Adipocyte (in vitro differentiated cells): Measurements from ENCODE around the gene SARDH.
A peak's percentile ranks its signal among the peaks of the same experiment; 100 is the strongest.

ENCODE experiments used
- DNase-seq: peaks from one replicate; pipeline ENCODE4 v3.0.0-alpha.2; 2015; ENCODE audit warnings: low read depth
- H3K27me3 ChIP-seq: replicated peaks from 2 replicates; pipeline ENCODE4 v1.7.0; 2013; ENCODE audit warnings: mild to moderate bottlenecking, low read length, moderate library complexity; ENCODE audit not compliant: control insufficient read depth, insufficient read depth
- H3K36me3 ChIP-seq: 2 replicates; pipeline ENCODE4 v1.7.0; 2013; ENCODE audit warnings: low read length, mild to moderate bottlenecking, moderate library complexity; ENCODE audit not compliant: control insufficient read depth, insufficient read depth, severe bottlenecking
- H3K4me1 ChIP-seq: 2 replicates; pipeline ENCODE4 v1.7.0; 2013; ENCODE audit warnings: mild to moderate bottlenecking, low read length, moderate library complexity; ENCODE audit not compliant: control insufficient read depth, insufficient read depth
- H3K4me3 ChIP-seq: 2 replicates; pipeline ENCODE4 v1.7.0; 2013; ENCODE audit warnings: mild to moderate bottlenecking, low read length, moderate library complexity
- H3K9ac ChIP-seq: 2 replicates; pipeline ENCODE4 v1.7.0; 2013; ENCODE audit warnings: mild to moderate bottlenecking, low read length, moderate library complexity
- H3K9me3 ChIP-seq: 2 replicates; pipeline ENCODE4 v1.7.0; 2013; ENCODE audit warnings: mild to moderate bottlenecking, low read length, moderate library complexity; ENCODE audit not compliant: control insufficient read depth

SARDH gene, protein sequence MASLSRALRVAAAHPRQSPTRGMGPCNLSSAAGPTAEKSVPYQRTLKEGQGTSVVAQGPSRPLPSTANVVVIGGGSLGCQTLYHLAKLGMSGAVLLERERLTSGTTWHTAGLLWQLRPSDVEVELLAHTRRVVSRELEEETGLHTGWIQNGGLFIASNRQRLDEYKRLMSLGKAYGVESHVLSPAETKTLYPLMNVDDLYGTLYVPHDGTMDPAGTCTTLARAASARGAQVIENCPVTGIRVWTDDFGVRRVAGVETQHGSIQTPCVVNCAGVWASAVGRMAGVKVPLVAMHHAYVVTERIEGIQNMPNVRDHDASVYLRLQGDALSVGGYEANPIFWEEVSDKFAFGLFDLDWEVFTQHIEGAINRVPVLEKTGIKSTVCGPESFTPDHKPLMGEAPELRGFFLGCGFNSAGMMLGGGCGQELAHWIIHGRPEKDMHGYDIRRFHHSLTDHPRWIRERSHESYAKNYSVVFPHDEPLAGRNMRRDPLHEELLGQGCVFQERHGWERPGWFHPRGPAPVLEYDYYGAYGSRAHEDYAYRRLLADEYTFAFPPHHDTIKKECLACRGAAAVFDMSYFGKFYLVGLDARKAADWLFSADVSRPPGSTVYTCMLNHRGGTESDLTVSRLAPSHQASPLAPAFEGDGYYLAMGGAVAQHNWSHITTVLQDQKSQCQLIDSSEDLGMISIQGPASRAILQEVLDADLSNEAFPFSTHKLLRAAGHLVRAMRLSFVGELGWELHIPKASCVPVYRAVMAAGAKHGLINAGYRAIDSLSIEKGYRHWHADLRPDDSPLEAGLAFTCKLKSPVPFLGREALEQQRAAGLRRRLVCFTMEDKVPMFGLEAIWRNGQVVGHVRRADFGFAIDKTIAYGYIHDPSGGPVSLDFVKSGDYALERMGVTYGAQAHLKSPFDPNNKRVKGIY

DNA sequence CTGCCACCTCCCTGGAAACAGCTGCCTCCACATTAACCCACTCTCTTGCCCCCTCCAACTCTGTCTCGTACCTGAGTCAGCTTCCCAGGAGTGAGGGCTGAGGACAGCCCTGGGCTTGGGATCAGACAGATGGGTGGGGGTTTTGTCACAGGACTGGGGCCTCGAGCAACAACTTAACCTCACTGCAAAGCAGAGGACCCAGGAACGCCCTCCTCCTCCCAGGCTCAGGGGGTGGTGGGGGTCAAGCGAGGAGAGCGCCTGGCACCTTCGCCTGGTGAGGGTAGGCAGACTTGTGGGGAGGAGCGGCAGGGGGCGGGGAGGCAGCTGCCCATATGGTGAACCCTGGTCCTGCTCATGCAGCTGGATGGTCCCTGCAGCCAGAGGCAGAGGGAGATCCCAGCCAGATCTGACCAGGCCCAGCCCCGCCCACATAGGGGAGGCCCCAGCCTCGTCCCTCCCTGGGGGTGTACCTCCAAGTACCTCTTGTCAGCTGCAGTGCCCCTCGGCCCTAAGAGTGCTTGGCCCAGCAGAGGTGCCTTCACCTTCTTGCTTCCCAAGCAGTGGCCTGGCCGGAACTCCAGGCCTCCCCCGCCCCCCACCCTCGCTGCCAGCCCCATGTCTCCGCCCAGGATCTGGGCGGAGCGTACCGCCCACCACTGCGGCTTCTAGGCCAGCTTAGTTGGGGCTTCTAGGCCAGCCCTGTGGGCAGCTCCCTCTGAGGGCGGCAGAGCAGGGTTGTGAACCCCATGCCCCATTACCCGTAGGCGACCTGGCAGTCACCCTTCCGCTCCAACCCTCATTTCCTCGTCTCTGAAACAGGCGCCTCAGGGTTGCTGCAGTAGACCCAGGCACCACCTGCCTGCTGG is at the start of gene SARDH:
Gene SARDH (minus strand): TSS at position 579 of the 866 bp plus-strand sequence. CDS start 4,179 bp downstream, outside the sequence.
- H3K9me3 ChIP-seq: no peaks in the 10 kb centered on the region
- DNase-seq: peak; percentile 31
- H3K9ac ChIP-seq: no peak within 1 kb of the TSS
- H3K4me3 ChIP-seq: peak within 1 kb of the TSS; percentile 45
- H3K27me3 ChIP-seq: peaks cover 9% of the 10 kb centered on the region
- no peaks in the 10 kb centered on the region for H3K36me3 ChIP-seq
- peaks cover 6% of the 10 kb centered on the region for H3K4me1 ChIP-seq

DNA sequence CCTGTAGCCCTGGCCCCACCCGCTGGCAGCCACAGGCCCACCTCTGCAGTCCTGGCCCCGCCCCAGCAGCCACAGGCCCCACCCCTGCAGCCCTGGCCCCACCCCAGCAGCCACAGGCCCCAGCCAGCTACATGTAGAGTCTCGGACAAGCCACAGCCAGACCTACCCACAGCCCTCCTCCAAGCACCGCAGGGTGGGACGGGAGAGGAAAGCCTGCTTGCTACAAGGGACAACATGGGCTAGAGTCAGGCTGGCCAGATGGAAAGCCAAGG is 49.5 kb upstream of the SARDH start:
- Histone ChIP-seq H3K27me3 (no peaks in the 10 kb centered on the region), H3K9ac (no peak overlapping the region), H3K4me3 (no peak overlapping the region), H3K9me3 (no peaks in the 10 kb centered on the region), H3K36me3 (peaks cover 26% of the 10 kb centered on the region), H3K4me1 (no peaks in the 10 kb centered on the region)
- DNase-seq: peak; percentile 3

DNA sequence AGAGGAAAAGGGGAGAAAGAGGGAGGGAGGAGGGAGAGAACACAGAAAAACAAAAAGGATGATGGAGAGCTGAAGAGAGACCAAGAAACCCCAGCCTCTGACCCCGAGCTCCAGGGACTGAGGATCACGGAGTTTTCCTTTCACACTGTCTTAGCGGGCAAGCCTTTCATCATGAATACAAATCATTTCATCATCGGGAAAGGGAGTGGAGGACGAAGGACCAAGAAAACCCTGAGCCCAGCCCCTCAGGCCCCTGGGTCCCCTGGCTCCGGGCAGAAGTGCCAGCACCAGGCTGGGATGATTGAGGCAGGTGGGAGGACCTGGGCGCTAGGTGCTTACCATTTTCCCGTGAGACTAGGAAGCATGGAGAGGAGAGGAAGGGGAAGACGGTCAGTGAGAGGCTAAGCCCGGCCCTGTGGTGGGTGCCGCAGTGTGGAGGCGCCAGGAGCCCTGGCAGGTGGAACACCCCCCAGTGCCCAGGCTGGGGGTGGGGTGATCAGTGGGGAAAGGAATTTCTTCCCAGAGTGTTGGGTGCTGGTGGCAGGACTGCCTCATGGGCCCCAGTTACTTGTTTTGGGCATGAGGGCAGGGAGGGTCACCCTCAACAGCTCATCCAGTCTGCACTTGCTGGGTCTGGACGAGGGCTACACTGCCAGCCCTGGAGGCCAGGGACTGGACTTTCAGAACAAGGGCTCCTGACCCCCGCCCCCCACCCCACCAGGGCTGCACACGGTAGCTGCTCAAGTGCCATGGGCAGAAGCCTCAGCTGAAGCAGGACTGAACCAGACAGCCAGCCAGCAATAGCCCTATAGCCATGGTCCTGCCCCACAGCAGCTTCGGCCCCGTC is 49.0 kb upstream of the SARDH start:
- DNase-seq: no peak
- no peak overlapping the region for H3K9ac ChIP-seq
- H3K9me3 ChIP-seq: no peaks in the 10 kb centered on the region
- H3K4me1 ChIP-seq: no peaks in the 10 kb centered on the region
- H3K36me3 ChIP-seq: peaks cover 26% of the 10 kb centered on the region
- no peaks in the 10 kb centered on the region for H3K27me3 ChIP-seq
- H3K4me3 ChIP-seq: no peak overlapping the region

DNA sequence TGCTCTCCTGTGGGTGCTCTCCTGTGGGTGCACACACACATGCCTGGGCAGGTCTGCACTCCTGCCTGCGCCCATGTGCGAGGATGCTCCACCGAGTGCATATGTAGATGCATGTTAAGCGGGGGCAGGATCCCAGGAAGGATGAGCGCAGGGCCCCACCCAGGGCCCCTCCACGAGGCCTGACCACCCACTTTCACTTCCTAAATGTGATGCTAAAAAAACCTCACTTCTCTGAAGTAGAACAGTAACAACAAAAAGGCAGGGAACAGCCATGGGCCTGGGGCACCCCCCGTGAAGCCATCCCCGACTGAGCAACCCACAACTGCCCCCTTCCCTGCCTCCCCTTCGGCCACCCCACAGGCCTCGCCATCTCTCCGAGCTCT is 48.2 kb upstream of the SARDH start:
- H3K9me3 ChIP-seq: no peaks in the 10 kb centered on the region
- H3K4me3 ChIP-seq: no peak overlapping the region
- DNase-seq: no peak
- no peak overlapping the region for H3K9ac ChIP-seq
- no peaks in the 10 kb centered on the region for H3K4me1 ChIP-seq
- no peaks in the 10 kb centered on the region for H3K27me3 ChIP-seq
- peaks cover 23% of the 10 kb centered on the region for H3K36me3 ChIP-seq

DNA sequence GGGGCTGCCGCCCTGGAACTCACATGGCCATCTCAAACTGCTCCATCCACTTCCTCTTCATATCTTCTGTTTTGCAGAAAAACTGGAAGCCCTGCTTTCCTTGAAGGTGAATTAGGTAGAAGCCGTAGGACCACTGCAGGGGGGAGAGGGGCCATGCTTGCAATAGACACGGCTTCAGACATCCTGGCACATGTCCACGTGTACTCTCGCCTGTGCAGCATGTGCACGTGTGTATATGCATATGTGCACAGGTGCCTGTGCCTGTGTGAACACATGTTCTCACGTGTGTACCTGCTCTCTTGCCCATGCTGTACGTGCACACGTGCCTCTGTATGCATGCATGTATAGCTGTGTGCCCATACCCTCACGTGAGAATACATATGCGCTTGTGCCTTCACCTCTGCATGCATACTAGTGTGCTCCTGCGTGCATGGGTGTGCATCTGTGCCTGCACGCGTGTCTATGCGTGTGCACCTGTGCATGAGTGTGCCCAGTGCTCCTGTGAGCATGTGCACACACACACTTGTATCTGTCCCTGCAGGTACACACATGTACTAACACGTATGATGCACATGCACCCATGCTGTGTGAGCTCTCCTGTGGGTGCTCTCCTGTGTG is 47.7 kb upstream of the SARDH start:
- DNase-seq: no peak
- Histone ChIP-seq H3K9me3 (no peaks in the 10 kb centered on the region), H3K9ac (no peak overlapping the region), H3K36me3 (peaks cover 23% of the 10 kb centered on the region), H3K27me3 (no peaks in the 10 kb centered on the region), H3K4me1 (no peaks in the 10 kb centered on the region), H3K4me3 (no peak overlapping the region)

DNA sequence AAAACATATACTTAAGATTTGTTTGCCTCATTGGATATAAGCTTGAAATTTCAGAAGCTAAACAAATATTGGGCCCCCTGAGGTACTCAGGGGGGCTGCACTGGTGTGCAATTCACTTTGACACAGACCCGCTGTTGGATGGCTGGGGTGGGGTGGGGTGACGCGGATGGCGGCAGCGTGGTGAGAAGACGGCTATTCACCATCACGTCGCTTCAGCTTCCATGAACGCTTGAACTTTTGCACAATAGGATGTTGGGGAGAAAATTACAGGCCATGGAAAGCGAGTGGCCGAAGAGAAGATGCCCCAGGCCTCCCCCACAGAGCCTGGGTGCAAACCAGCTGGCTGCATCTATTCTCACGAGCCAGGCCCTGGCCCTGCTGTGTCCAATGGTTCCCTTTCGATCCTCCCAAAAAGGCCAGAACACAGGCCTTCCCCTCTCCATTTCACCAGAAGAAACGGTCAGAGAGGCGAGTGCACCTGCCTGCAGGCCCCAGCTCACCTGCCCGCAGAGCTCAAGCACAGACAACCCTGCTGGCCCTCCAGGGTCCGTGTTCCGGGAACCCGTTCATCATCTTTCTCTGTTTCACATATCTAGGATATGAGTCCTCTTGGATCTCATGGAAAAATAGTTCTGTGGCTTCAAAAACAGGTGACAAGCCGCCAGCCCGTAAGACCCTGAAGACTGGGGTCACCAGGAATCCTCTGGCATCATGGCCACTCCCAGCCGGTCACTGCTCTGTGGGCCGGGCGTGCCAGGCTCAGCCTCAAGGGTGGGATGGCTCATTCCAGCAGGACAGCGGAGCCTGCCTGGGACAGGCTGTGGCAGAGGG is 46.8 kb upstream of the SARDH start:
- peaks cover 20% of the 10 kb centered on the region for H3K36me3 ChIP-seq
- H3K4me1 ChIP-seq: no peaks in the 10 kb centered on the region
- no peaks in the 10 kb centered on the region for H3K9me3 ChIP-seq
- no peak overlapping the region for H3K4me3 ChIP-seq
- H3K9ac ChIP-seq: no peak overlapping the region
- no peaks in the 10 kb centered on the region for H3K27me3 ChIP-seq
- DNase-seq: no peak

DNA sequence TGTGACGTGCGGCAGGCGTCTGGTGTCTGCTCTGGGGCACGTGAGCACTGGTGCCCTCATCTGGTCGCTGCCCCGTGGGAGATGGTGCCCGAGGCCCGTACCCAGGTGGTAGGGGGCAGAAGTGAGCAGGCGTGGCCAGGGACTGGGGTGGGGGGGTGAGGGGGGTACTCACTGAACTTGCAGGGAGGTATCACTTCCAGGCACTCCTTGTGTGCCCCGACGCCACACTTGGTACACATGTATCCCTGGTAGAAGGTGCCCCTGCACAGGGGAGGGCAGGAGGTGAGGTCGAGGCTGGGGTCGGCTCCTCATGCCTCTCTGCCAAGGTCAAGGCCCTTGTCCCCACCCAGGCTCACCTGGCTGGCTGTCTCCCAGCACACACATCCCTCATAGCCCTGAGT is 45.2 kb upstream of the SARDH start:
- H3K4me1 ChIP-seq: no peaks in the 10 kb centered on the region
- peaks cover 16% of the 10 kb centered on the region for H3K36me3 ChIP-seq
- H3K9me3 ChIP-seq: no peaks in the 10 kb centered on the region
- H3K4me3 ChIP-seq: no peak overlapping the region
- no peak for DNase-seq
- H3K27me3 ChIP-seq: no peaks in the 10 kb centered on the region
- H3K9ac ChIP-seq: no peak overlapping the region

DNA sequence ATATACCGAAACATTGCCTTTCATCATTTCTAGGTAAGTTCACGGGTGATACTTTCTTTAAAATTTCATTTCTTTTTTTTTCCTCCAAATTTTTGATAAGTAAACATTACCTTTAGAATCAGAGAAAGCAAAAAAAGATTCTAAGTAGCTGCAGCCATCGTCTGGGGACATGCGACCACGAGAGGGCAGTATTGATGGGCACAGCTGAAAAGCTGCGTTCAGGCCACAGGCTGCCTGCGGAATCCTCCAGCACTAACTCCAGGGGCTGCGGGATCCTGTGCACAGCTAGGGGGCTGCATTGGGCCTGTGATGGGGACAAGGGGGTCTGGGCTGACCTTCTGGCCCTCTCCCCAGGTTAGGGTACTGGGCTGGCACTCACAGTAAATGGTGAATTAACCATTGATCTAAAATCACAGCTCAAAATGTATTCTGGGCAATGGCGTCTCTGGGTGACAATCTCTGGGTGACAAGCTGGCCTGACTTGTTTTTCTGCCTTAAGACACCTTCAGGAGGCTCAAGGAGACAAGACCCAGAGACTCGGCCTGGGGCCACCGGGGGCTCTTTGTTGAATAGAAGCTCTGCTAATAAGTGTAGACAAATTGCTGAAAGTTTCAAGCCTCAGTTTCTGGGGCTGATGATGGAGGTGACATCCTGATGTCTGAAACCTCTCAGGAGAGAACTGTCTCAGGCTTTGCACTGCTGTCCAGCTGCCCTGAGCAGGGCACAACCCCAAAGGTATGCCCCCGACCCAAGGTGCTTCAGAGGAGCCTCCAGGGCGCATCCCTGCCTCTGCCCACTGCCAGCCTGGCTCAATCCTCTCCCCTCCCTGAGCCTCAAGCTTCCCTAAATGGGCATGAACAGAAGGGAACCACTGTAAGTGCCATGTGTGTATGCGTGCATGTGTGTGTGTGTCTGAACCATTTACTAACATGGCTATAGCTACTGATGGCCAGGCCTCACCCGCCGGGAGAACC is 44.3 kb upstream of the SARDH start:
- peaks cover 16% of the 10 kb centered on the region for H3K36me3 ChIP-seq

DNA sequence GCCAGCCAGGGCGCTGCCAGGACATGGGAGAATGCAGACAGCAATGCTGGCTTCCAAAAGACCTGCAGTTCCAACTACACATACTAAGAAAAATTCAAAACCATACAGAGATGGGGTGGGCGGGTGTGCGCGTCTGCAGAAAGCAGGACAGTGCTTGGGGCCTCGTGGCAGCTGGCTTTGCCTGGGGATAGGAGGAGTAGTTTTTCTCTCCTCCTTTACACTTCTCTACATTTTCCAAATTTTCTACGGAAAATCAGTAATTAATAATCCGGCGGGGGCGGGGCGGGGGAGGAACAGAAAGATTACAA is 43.6 kb upstream of the SARDH start:
- no peak overlapping the region for H3K9ac ChIP-seq
- H3K9me3 ChIP-seq: no peaks in the 10 kb centered on the region
- H3K4me3 ChIP-seq: no peak overlapping the region
- H3K4me1 ChIP-seq: no peaks in the 10 kb centered on the region
- DNase-seq: no peak
- H3K36me3 ChIP-seq: peaks cover 16% of the 10 kb centered on the region
- no peaks in the 10 kb centered on the region for H3K27me3 ChIP-seq

More for the DNA sequence above, 44.3 kb upstream of the SARDH start:
- Histone ChIP-seq H3K9ac (no peak overlapping the region), H3K4me3 (no peak overlapping the region), H3K4me1 (no peaks in the 10 kb centered on the region), H3K27me3 (no peaks in the 10 kb centered on the region), H3K9me3 (no peaks in the 10 kb centered on the region)
- peak; percentile 81 for DNase-seq
